ENCODE data around the gene TRIP12. TPM values are rescaled to one million over a fixed set of nuclear protein-coding genes. Genes with fewer than 3 reads are reported as not detected.

The TRIP12 gene
- total and polyA plus RNA-seq, 2 of the 13 experiments (the other 11 are each of a cell fraction or from before 2014, with no cell fraction given), result 72.1 to 153 TPM

- TF ChIP-seq RBM22 (optimal IDR thresholded peaks at IDR 0.05; ENCODE audit: low read length) (peak; percentile 9), POLR2A (IDR thresholded peaks at IDR 0.05; ENCODE audit: insufficient read depth in 1 of 2, low read depth in 2 of 2, low read length in 2 of 2) (no peak), ZNF18 (CRISPR knock-in tag; IDR thresholded peaks at IDR 0.05; ENCODE audit: insufficient replicate concordance) (no peak), PHB2 (IDR thresholded peaks at IDR 0.05; ENCODE audit: partially characterized antibody) (no peak), RFXAP (CRISPR knock-in tag; IDR thresholded peaks at IDR 0.05; ENCODE audit: borderline replicate concordance) (no peak), REXO4 (CRISPR knock-in tag; IDR thresholded peaks at IDR 0.05; ENCODE audit: borderline replicate concordance) (no peak), HNF4A (CRISPR knock-in tag; IDR thresholded peaks at IDR 0.05) (no peak), ELF3 (CRISPR knock-in tag; IDR thresholded peaks at IDR 0.05) (0 out of 2 replicates have a peak, but pooled peaks have one; percentile 22), TFE3 (CRISPR knock-in tag; IDR thresholded peaks at IDR 0.05) (no peak), NFE2L2 (IDR thresholded peaks at IDR 0.05; ENCODE audit: low read length) (no peak), ZEB1 (IDR thresholded peaks at IDR 0.05; ENCODE audit: insufficient replicate concordance, low read depth) (no peak), NONO (IDR thresholded peaks at IDR 0.05) (no peak), NONO (CRISPR knock-in tag; conservative IDR thresholded peaks at IDR 0.05) (no peak), ZNF274 (CRISPR knock-in tag; IDR thresholded peaks at IDR 0.05) (no peak), SMARCE1 (IDR thresholded peaks at IDR 0.05; ENCODE audit: borderline replicate concordance) (no peak), NFIB (CRISPR knock-in tag; IDR thresholded peaks at IDR 0.05; ENCODE audit: borderline replicate concordance) (no peak), ISX (CRISPR knock-in tag; conservative IDR thresholded peaks at IDR 0.05) (no peak), ZFP82 (CRISPR knock-in tag; IDR thresholded peaks at IDR 0.05; ENCODE audit: borderline replicate concordance) (no peak), GABPA (IDR thresholded peaks at IDR 0.05; ENCODE audit: low read depth, low read length) (no peak), GABPA (CRISPR knock-in tag; IDR thresholded peaks at IDR 0.05; ENCODE audit: low read depth) (no peak), CENPX (CRISPR knock-in tag; IDR thresholded peaks at IDR 0.05) (no peak)
- TF ChIP-seq, protein P1, sequence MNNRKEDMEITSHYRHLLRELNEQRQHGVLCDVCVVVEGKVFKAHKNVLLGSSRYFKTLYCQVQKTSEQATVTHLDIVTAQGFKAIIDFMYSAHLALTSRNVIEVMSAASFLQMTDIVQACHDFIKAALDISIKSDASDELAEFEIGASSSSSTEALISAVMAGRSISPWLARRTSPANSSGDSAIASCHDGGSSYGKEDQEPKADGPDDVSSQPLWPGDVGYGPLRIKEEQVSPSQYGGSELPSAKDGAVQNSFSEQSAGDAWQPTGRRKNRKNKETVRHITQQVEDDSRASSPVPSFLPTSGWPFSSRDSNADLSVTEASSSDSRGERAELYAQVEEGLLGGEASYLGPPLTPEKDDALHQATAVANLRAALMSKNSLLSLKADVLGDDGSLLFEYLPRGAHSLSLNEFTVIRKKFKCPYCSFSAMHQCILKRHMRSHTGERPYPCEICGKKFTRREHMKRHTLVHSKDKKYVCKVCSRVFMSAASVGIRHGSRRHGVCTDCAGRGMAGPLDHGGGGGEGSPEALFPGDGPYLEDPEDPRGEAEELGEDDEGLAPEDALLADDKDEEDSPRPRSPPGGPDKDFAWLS (CRISPR knock-in tag; IDR thresholded peaks at IDR 0.05; ENCODE audit: borderline replicate concordance), result no peak
- TF ChIP-seq, protein P2, sequence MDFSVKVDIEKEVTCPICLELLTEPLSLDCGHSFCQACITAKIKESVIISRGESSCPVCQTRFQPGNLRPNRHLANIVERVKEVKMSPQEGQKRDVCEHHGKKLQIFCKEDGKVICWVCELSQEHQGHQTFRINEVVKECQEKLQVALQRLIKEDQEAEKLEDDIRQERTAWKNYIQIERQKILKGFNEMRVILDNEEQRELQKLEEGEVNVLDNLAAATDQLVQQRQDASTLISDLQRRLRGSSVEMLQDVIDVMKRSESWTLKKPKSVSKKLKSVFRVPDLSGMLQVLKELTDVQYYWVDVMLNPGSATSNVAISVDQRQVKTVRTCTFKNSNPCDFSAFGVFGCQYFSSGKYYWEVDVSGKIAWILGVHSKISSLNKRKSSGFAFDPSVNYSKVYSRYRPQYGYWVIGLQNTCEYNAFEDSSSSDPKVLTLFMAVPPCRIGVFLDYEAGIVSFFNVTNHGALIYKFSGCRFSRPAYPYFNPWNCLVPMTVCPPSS (IDR thresholded peaks at IDR 0.05), result no peak
- TF ChIP-seq, protein P3, sequence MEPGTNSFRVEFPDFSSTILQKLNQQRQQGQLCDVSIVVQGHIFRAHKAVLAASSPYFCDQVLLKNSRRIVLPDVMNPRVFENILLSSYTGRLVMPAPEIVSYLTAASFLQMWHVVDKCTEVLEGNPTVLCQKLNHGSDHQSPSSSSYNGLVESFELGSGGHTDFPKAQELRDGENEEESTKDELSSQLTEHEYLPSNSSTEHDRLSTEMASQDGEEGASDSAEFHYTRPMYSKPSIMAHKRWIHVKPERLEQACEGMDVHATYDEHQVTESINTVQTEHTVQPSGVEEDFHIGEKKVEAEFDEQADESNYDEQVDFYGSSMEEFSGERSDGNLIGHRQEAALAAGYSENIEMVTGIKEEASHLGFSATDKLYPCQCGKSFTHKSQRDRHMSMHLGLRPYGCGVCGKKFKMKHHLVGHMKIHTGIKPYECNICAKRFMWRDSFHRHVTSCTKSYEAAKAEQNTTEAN (CRISPR knock-in tag; conservative IDR thresholded peaks at IDR 0.05), result no peak
These were observed 140.7 kb downstream of the TRIP12 start (continued) for GRCh38 chr2:229780856-229781773.
